ENCODE data around the gene HSPD1. TPM values are rescaled to one million over a fixed set of nuclear protein-coding genes. Genes with fewer than 3 reads are reported as not detected.

The HSPD1 gene
- total and polyA plus RNA-seq, 9 of the 15 experiments (the other 6 are each of a cell fraction or from before 2014, with no cell fraction given): 398 to 1,014 (median 622) TPM

- TF ChIP-seq ZBTB40 (IDR thresholded peaks at IDR 0.05) (peak; percentile 49; the same call in 1 of the 2 replicates), ZBTB40 (CRISPR knock-in tag; IDR thresholded peaks at IDR 0.05) (no peak), PHTF2 (CRISPR knock-in tag; IDR thresholded peaks at IDR 0.05) (no peak), EP400 (IDR thresholded peaks at IDR 0.05) (peak; percentile 73), YY1 (IDR thresholded peaks at IDR 0.05; ENCODE audit: borderline replicate concordance in 1 of 3, control insufficient read depth in 1 of 3, extremely low read depth in 1 of 3, insufficient read depth in 3 of 3, insufficient read length in 1 of 3, insufficient replicate concordance in 2 of 3, low read depth in 1 of 3, low read length in 2 of 3) (no peak), PTTG1 (tag; IDR thresholded peaks at IDR 0.05; ENCODE audit: low read depth) (no peak), NCOR1 (IDR thresholded peaks at IDR 0.05) (no peak), POLR2A (conservative IDR thresholded peaks at IDR 0.05) (peak; percentile 63; the same call in 1 of the 2 replicates), L3MBTL2 (IDR thresholded peaks at IDR 0.05) (0 out of 2 replicates have a peak, but pooled peaks have one; percentile 2), ZBTB8A (IDR thresholded peaks at IDR 0.05; ENCODE audit: partially characterized antibody) (no peak), SIN3A (IDR thresholded peaks at IDR 0.05; ENCODE audit: borderline replicate concordance in 2 of 2, control insufficient read depth in 1 of 2, low read depth in 2 of 2, low read length in 2 of 2) (peak in 1 of 2 experiments; percentile 35; a peak in 1 of 4 replicates), GABPB1 (CRISPR knock-in tag; IDR thresholded peaks at IDR 0.05) (0 out of 2 replicates have a peak, but pooled peaks have one; percentile 52), STAT5B (CRISPR knock-in tag; IDR thresholded peaks at IDR 0.05) (no peak)
Observed at GRCh38 chr2:197453914-197454398, 45.7 kb downstream of the HSPD1 start (continued).

All from K562 (cell line).